A549 (cell line): Measurements from ENCODE around the gene PSPN. TPM values are rescaled to one million over a fixed set of nuclear protein-coding genes. Genes with fewer than 3 reads are reported as not detected.

ENCODE experiments used
- ATAC-seq, 2 experiments: fragments of 200-7000 bp in 1 of 2; fragments of >200 bp in 1 of 2; cut with Nextera tagmentation in 1 of 2; cut with Tn5 transposase in 1 of 2; 3 replicates each; pipeline versions ENCODE4 v1.8.0 to v1.9.1; 2018 to 2020; ENCODE audit warnings: mild to moderate bottlenecking in 1 of 2, moderate library complexity in 1 of 2
- CTCF ChIA-PET: fragments of 300-600 bp; sonication (Branson Sonifier 250); formaldehyde crosslinking; extraction: SDS; loops from one replicate; lab custom pipeline; 2021; ENCODE audit warnings: antibody characterized with exemption, inconsistent platforms; lab: Yijun Ruan, JAX
- POLR2A ChIA-PET: fragments of 350-600 bp; formaldehyde crosslinking; extraction: SDS; loops from one replicate; lab custom pipeline; 2021; ENCODE audit warnings: antibody characterized with exemption, inconsistent platforms; lab: Yijun Ruan, JAX
- DNase-seq, 2 experiments: peaks; one replicate each; pipeline versions ENCODE4 v3.0.0 to v3.0.0-alpha.2; 2011 to 2016; ENCODE audit warnings: low read depth in 1 of 2, low spot score in 1 of 2
- FAIRE-seq: peaks from 2 replicates; lab custom pipeline; 2011; peaks lifted over from hg19 to GRCh38; lab: Jason Lieb, UNC
- H3K27ac ChIP-seq, 2 experiments: fragments of >200 bp; sonication (Bioruptor Twin); formaldehyde crosslinking; 3 replicates each; pipeline ENCODE4 v1.5.1; 2016 to 2017
- H3K4me1 ChIP-seq: fragments of >200 bp; sonication (Bioruptor Twin); formaldehyde crosslinking; 3 replicates; pipeline ENCODE4 v1.6.1; 2016
- H3K4me2 ChIP-seq: fragments of >200 bp; sonication (Bioruptor Twin); formaldehyde crosslinking; 3 replicates; pipeline ENCODE4 v1.6.1; 2016
- H3K4me3 ChIP-seq: fragments of >200 bp; sonication (Bioruptor Twin); formaldehyde crosslinking; 3 replicates; pipeline ENCODE4 v1.5.1; 2016
- H3K9me3 ChIP-seq: fragments of >200 bp; sonication (Bioruptor Twin); formaldehyde crosslinking; 3 replicates; pipeline ENCODE4 v1.6.1; 2016
- CBX2 ChIP-seq: fragments of 200-600 bp; sonication (generic); IDR thresholded peaks from 2 replicates; pipeline ENCODE4 v1.6.1; 2016; ENCODE audit warnings: low read depth, mild to moderate bottlenecking, borderline replicate concordance
- ELK1 ChIP-seq: fragments of 150-350 bp; IDR thresholded peaks from 2 replicates; pipeline ENCODE4 v1.6.1; 2014; ENCODE audit warnings: low read depth, mild to moderate bottlenecking, low read length
- FOSB ChIP-seq: fragments of 250-450 bp; sonication (Bioruptor Pico); IDR thresholded peaks from 2 replicates; pipeline ENCODE4 v1.5.0; 2020; ENCODE audit warnings: mild to moderate bottlenecking, moderate library complexity
- FOSL2 ChIP-seq, 2 experiments: fragments of 450-650 bp in 1 of 2; fragments of >200 bp in 1 of 2; sonication (Bioruptor Twin) in 1 of 2; formaldehyde crosslinking; IDR thresholded peaks; 2 replicates each; pipeline versions ENCODE4 v1.5.0 to v1.6.1; 2016 to 2020; ENCODE audit warnings: mild to moderate bottlenecking in 1 of 2, moderate library complexity in 1 of 2
- FOXS1 ChIP-seq: fragments of 250-450 bp; sonication (Bioruptor Pico); IDR thresholded peaks from 2 replicates; pipeline ENCODE4 v1.5.0; 2020; ENCODE audit warnings: mild to moderate bottlenecking, moderate library complexity
- HOXA7 ChIP-seq: fragments of 250-450 bp; sonication (Bioruptor Pico); IDR thresholded peaks from 2 replicates; pipeline ENCODE4 v1.5.0; 2020; ENCODE audit warnings: mild to moderate bottlenecking, moderate library complexity
- JUN ChIP-seq, 2 experiments: fragments of >200 bp; sonication (Bioruptor Twin); formaldehyde crosslinking; IDR thresholded peaks; 2 replicates in 1 of 2; 3 replicates in 1 of 2; pipeline ENCODE4 v1.6.1; 2016 to 2017
- JUNB ChIP-seq: fragments of >200 bp; sonication (Bioruptor Twin); formaldehyde crosslinking; IDR thresholded peaks from 2 replicates; pipeline ENCODE4 v1.6.1; 2016
- MAZ ChIP-seq: fragments of 150-350 bp; IDR thresholded peaks from 2 replicates; pipeline ENCODE4 v1.6.1; 2014; ENCODE audit warnings: antibody characterized with exemption, low read depth, low read length, borderline replicate concordance
- MYC ChIP-seq: IDR thresholded peaks from 2 replicates; pipeline ENCODE4 v1.6.1; 2012; ENCODE audit warnings: mild to moderate bottlenecking, inconsistent platforms, low read length, improper control_type of control experiment, borderline replicate concordance
- NFE2L2 ChIP-seq: fragments of 150-350 bp; conservative IDR thresholded peaks from 2 replicates; pipeline ENCODE4 v1.6.1; 2014; ENCODE audit warnings: low read length
- PHF8 ChIP-seq: fragments of 200-600 bp; sonication (generic); IDR thresholded peaks from 2 replicates; pipeline ENCODE4 v1.6.1; 2016; ENCODE audit warnings: low read depth, mild to moderate bottlenecking, antibody characterized with exemption, moderate library complexity, borderline replicate concordance
- POLR2A ChIP-seq: IDR thresholded peaks from 2 replicates; pipeline ENCODE4 v1.6.1; 2012; ENCODE audit warnings: mild to moderate bottlenecking, low read length
- RARB ChIP-seq: fragments of 250-450 bp; sonication (Bioruptor Pico); IDR thresholded peaks from 2 replicates; pipeline ENCODE4 v1.8.0; 2021; ENCODE audit warnings: mild to moderate bottlenecking, moderate library complexity
- REST ChIP-seq: fragments of 200-600 bp; sonication (generic); IDR thresholded peaks from 2 replicates; pipeline ENCODE4 v1.6.1; 2016; ENCODE audit warnings: antibody characterized with exemption, mild to moderate bottlenecking, moderate library complexity
- RFX5 ChIP-seq: fragments of 450-650 bp; IDR thresholded peaks from 2 replicates; pipeline ENCODE4 v1.7.1; 2014; ENCODE audit warnings: antibody characterized with exemption, mild to moderate bottlenecking, moderate library complexity
- RNF2 ChIP-seq: fragments of 200-600 bp; sonication (generic); IDR thresholded peaks from 2 replicates; pipeline ENCODE4 v1.6.1; 2016; ENCODE audit warnings: low read depth, mild to moderate bottlenecking, antibody characterized with exemption, moderate library complexity, borderline replicate concordance
- SMC3 ChIP-seq: fragments of >200 bp; sonication (Bioruptor Twin); formaldehyde crosslinking; IDR thresholded peaks from 3 replicates; pipeline ENCODE4 v1.6.1; 2018; ENCODE audit warnings: inconsistent platforms
- SREBF2 ChIP-seq: fragments of 450-650 bp; IDR thresholded peaks from 2 replicates; pipeline ENCODE4 v1.6.1; 2014; ENCODE audit warnings: mild to moderate bottlenecking, moderate library complexity
- TP53 ChIP-seq: fragments of 250-450 bp; sonication (Bioruptor Pico); IDR thresholded peaks from 2 replicates; pipeline ENCODE4 v1.5.0; 2021; ENCODE audit warnings: mild to moderate bottlenecking, moderate library complexity
- WGBS: methylation state at CpG from one replicate; pipeline ENCODE4 v1.1.6; 2017; ENCODE audit errors: missing lambda C conversion rate; 5-methylcytosine and 5-hydroxymethylcytosine counted together
- polyA plus RNA-seq, 4 experiments: library from polyadenylated mRNA; depleted of rRNA in 3 of 4; stranded (reverse); fragments of >200 nt; fragmentation: RNase III in 1 of 4; extraction: RNeasy Plus Mini Kit Qiagen cat#74134 plus additional on column Dnase treatment in 1 of 4; gene quantifications; 2 replicates in 3 of 4; 3 replicates in 1 of 4; pipeline ENCODE4 v1.2.3, GENCODE V29; 2011 to 2017

The PSPN gene
- polyA plus RNA-seq, 2 of the 4 experiments (the other 2 are of a cell fraction): 0.34 to 0.71 TPM

GRCh38 chr19:6406401-6406800 is 30.7 kb upstream of the PSPN start:
- no peak for FAIRE-seq
- DNase-seq: no peak
- H3K4me1 ChIP-seq: no peaks in the 10 kb centered on the region
- H3K27ac ChIP-seq: no peak overlapping the region
- H3K4me2 ChIP-seq: no peak overlapping the region
- POLR2A ChIA-PET: no interaction called here
- CTCF ChIA-PET: no interaction called here
- ATAC-seq: no peak
- WGBS: 86% methylated on average over 5 of the region's 5 CpGs
- H3K4me3 ChIP-seq: no peak overlapping the region
- no peak for TF ChIP-seq FOXS1 (CRISPR knock-in tag)
- TF ChIP-seq SMC3: no peak
- TF ChIP-seq RARB (CRISPR knock-in tag): no peak
- no peak for TF ChIP-seq MYC
- no peak for TF ChIP-seq RNF2
- no peak for TF ChIP-seq FOSB (CRISPR knock-in tag)
- no peak for TF ChIP-seq MAZ
- TF ChIP-seq RFX5: no peak
- TF ChIP-seq CBX2: no peak
- no peak for TF ChIP-seq HOXA7 (CRISPR knock-in tag)
- TF ChIP-seq JUNB: no peak
- no peak for TF ChIP-seq JUN (IDR thresholded peaks at IDR 0.05)
- H3K9me3 ChIP-seq: no peaks in the 10 kb centered on the region

DNA sequence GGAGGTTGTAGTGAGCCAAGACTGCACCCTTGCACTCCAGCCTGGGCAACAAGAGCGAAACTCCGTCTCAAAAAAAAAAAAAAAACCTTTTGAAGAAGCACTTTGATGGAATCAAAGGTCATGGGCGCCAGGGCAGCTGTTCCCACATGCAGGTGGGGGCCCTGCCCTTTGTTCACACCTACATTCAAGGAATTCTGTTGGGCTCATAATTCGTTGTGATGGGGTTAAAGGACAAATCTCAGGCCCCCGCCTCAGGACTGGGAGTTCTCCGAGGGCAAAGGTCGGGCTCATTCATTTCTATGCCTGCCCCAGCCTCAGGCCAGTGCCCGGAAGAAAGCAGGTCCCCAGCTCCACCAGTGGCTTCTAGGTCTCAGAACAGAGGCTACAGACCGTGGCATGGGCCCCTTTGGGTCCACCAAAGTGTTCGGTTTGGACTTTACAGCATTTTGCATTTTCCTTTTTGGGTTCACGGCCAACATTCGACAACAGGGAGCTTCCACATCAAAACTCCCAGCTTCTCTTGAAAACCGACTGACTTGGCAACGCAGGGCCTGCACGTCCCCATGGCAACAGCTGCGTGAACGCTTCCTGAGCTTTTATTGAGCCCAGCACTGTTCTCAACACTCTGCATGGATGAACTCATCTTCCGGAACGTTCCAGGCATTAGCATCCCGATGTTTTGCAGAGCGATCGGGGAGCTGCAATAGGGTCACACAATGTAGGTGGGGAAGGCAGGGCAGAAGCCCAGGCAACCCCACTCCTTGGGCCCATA is 27.3 kb upstream of the PSPN start:
- no peak overlapping the region for H3K4me2 ChIP-seq
- DNase-seq (no peak), FAIRE-seq (no peak), ATAC-seq (no peak)
- POLR2A ChIA-PET: interaction anchor here (1.2 kb wide), 1 partner anchor 9 kb away, joined by 4 read pairs; no protein-coding TSS in a partner anchor
- TF ChIP-seq FOSL2 (IDR thresholded peaks at IDR 0.05) (no peak), FOSL2 (CRISPR knock-in tag; IDR thresholded peaks at IDR 0.05) (no peak), POLR2A (no peak), SREBF2 (no peak), ELK1 (no peak), HOXA7 (CRISPR knock-in tag) (no peak), SMC3 (no peak), REST (no peak), TP53 (CRISPR knock-in tag) (no peak), PHF8 (no peak), NFE2L2 (no peak)
- H3K9me3 ChIP-seq: no peaks in the 10 kb centered on the region
- H3K4me1 ChIP-seq: no peaks in the 10 kb centered on the region
- CTCF ChIA-PET: interaction anchor here (0.6 to 1.4 kb wide), 3 partner anchors 9 to 17 kb away, joined by 3 to 4 read pairs (median 3); no protein-coding TSS in a partner anchor
- no peak overlapping the region for H3K4me3 ChIP-seq
- no peak overlapping the region for H3K27ac ChIP-seq
- 77% methylated on average over 22 of the region's 22 CpGs for WGBS
